C4-2B (cell line): ENCODE data around the gene EVC2.

Experiments used
- CTCF ChIP-seq: fragments of 450-650 bp; conservative IDR thresholded peaks from 2 replicates; pipeline ENCODE4 v1.5.1; 2017; ENCODE audit warnings: mild to moderate bottlenecking
- ZFX ChIP-seq: fragments of 450-650 bp; IDR thresholded peaks from 2 replicates; pipeline ENCODE4 v1.6.1; 2017

- TF ChIP-seq CTCF (no peak), ZFX (no peak)
Measured at GRCh38 chr4:5720980-5721379, 12.6 kb upstream of the EVC2 start.
